SW 1271 (cell line): ENCODE data around the gene OR6N1.

Source experiments
- DNase-seq, 2 experiments: peaks; one replicate each; lab custom pipeline; 2025; lab: John Stamatoyannopoulos, UW

OR6N1 gene

GRCh38 chr1:158752155-158752712 is 19.8 kb downstream of the OR6N1 start:
- no peak for DNase-seq

- no peak for DNase-seq
Observed at GRCh38 chr1:158735848-158736247, 36.1 kb downstream of the OR6N1 start.

- no peak for DNase-seq
Observed at GRCh38 chr1:158732524-158732923, 39.5 kb downstream of the OR6N1 start.

GRCh38 chr1:158731707-158732106 is 40.3 kb downstream of the OR6N1 start:
- DNase-seq, result no peak

GRCh38 chr1:158730453-158730852 is 41.5 kb downstream of the OR6N1 start:
- no peak for DNase-seq

GRCh38 chr1:158728510-158729225 is 43.3 kb downstream of the OR6N1 start:
- no peak for DNase-seq

- no peak for DNase-seq
Observed at GRCh38 chr1:158724442-158724841, 47.6 kb downstream of the OR6N1 start.

GRCh38 chr1:158720620-158721019 is 51.4 kb downstream of the OR6N1 start, which contains the start of gene OR6K3:
OR6K3 (minus strand) TSS chr1:158720720; CDS start chr1:158718115, 2,605 bp downstream.
- DNase-seq, result no peak

GRCh38 chr1:158719664-158720063 is 52.3 kb downstream of the OR6N1 start:
- DNase-seq, result no peak

- DNase-seq, result no peak
Observed at GRCh38 chr1:158717344-158717743, 54.7 kb downstream of the OR6N1 start.

GRCh38 chr1:158716335-158716734 is 55.7 kb downstream of the OR6N1 start:
- no peak for DNase-seq

- no peak for DNase-seq
Observed at GRCh38 chr1:158714754-158715153, 57.2 kb downstream of the OR6N1 start.
